ENCODE data around the gene LRRFIP1.
"Not testable (repeated sequence)": the region's sequence is repeated elsewhere in the genome, so short reads cannot be mapped to it uniquely, and the experiment has no call there.

The LRRFIP1 gene

GRCh38 chr2:237597196-237598145, 29.9 kb upstream of the LRRFIP1 start:
- DNase-seq, result no peak

- no peak for DNase-seq
Measured at GRCh38 chr2:237598468-237599208, 28.7 kb upstream of the LRRFIP1 start.

DNA sequence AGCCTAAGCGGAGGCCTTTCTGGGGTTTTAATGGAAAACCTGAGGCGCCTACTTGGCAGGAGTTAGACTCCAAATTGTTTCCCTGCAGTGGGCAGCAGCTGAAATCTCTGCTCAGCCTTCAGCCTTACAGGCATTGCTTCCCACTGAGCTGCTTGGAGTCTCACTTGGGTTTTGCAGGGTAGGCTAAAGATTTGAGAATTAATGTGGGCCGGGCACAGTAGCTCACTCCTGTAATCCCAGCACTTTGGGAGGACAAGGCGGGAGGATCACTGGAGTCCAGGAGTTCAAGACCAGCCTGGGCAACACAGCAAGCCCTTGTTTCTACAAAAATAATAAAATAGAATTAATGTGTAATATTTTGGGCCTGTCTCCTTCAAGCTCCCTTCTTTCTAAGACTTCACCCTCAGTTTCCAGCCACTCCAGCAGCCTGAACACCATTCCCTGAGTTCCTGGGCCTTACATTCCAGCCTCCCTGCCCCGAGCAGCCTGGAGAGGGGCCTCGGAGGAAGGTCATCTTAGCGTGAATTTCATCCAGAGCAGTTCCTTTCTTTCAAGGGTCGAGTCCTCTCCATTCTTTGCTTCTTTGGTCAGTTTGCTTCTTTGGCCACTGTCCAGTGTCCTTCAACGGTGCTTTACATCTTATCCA, 27.8 kb upstream of the LRRFIP1 start:
- no peak for DNase-seq

DNA sequence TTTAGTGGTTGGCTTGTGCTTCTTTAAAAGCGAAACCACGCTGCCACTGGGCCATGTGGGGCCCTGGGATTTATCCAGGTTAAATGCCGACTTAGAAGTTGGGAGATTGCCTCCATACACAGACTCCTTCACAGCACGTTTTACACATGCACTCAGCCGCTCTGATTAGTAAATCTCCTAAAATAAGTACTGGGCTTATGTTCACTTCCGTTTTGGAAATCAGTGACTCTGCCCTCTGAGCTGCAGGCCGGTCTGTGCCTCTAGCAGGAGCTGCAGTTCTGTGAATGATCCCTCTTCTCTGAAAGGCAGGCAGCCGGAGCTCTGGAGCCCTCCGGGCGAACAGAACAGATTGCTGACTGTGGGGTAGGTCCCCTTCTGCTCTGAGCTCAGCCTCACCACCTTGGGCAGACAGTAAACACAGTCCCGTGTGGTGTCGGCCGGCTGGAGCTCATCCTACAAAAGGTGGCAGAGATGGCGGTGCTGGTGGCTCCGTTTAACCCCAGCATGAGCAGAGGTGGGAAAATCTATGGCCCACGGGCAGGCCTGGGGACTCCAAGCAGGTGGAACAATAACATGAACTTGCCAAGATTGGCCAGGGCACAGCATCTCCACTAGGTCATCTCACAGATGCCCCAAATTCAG, 27.1 kb upstream of the LRRFIP1 start:
- peak; percentile 59 for DNase-seq

GRCh38 chr2:237601453-237602116, 25.8 kb upstream of the LRRFIP1 start:
- DNase-seq, result no peak

DNA sequence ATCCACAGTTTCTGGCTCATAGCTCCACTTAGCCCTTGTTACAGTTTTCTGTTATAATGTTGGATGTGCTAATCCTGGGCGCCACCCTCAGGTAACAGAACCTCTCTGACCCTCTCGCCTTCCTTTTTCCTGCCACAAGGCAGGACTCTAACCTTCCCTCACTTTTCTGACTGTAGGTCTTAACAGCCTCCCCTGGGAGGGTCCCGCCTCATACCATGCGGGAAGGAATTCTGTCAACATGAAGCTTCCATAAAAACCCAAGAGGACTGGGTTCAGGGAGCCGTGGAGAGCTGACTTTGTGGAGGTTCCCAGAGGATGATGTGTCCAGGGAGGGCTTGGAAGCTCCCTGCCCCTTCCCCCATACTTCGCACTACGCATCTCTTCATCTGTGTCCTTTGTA, 25.0 kb upstream of the LRRFIP1 start:
- DNase-seq, result no peak

GRCh38 chr2:237603049-237603717, 24.2 kb upstream of the LRRFIP1 start:
- DNase-seq, result no peak

DNA sequence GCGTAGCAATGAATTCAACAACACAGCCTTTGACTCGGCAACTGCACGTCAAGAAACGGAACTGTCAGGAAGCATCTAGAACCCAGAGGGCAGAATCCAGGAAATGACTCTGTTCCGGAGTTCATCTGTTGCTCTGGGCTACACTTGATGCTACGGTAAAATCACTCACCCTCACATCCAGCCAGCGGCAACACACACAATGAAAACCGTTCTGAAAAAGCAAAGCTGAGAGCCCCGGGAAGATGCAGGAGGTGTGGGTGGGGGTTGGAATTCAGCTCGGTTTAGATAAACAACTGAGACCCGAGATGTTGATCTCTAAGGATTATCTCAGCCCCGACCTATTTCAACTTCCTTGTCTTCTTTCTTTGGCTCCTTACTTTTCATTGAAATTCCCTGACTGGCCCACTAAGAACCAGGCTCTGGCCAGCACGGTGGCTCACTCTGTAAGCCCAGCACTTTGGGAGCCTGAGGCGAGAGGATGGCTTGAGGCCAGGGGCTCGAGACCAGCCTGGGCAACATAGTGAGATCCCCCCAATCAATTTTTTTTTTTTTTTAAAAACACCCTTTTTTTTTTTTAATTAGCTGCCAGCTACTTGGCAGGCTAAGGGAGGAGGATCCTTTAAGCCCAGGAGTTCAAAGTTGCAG, 23.5 kb upstream of the LRRFIP1 start:
- peak; percentile 46 for DNase-seq

DNA sequence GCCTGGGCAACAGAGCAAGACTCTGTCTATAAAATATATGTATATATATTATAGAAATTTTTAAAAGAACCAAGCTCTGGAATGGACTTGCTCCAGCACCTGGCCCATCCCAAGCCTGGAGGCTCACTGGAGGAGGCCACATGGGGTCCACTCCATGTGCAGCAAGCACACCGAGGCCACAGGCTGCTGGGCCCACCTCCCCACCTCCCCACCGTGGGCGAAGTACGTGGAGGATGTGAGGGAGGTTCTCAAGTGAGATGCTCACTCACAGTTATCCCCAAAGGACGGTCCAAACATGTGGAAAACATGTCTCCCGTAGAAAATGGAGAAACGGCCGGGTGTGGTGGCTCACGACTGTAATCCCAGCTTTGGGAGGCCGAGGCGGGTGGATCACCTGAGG, 23.0 kb upstream of the LRRFIP1 start:
- no peak for DNase-seq

GRCh38 chr2:237604960-237605359, 22.4 kb upstream of the LRRFIP1 start:
- DNase-seq, result peak; percentile 41

DNA sequence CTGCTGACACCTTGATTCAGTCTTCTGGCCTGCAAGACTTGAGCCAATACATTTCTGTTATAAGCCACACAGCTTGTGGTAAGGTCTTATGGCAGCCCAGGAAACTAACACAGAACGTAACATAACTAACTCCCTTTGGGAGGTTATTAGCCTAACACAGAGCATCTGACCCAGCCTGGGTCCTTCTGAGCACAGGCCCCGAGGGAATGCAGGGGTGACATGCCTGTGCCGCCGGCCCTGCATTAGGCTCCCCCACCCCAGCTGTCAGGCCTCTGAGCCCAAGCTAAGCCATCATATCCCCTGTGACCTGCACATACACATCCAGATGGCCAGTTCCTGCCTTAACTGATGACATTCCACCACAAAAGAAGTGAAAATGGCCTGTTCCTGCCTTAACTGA, 20.9 kb upstream of the LRRFIP1 start:
- DNase-seq, result not testable (repeated sequence)

- DNase-seq, result no peak
Measured at GRCh38 chr2:237612527-237613357, 14.6 kb upstream of the LRRFIP1 start.

GRCh38 chr2:237613679-237614078, 13.7 kb upstream of the LRRFIP1 start:
- DNase-seq, result no peak

DNA sequence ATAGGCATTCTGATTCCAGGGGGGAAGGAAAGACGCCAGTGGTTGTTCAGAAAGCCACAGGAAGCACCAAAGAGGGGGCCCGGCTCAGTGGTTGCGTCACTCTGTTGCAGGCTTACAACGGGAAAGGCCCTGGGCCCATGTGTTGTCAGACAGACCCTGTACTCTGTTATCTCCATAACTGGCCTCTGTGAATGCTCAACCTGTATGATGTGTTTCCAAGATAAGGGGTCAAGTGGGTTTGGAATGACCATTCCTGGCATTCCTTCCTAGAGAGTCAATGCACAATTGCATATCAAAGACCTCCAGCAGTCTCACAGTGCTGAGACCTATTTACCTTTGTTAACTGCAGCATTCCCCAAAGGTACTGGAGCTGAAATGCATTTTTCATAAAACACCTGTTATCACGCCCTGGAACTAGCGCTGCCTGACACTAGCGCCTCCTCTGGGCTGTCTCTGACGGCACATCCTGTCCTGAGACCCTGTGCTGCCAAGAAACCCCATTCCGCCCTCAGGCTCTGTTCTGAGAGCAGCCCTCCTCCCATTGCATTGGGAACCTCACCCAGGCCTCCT, 13.2 kb upstream of the LRRFIP1 start:
- peak; percentile 60 for DNase-seq

DNA sequence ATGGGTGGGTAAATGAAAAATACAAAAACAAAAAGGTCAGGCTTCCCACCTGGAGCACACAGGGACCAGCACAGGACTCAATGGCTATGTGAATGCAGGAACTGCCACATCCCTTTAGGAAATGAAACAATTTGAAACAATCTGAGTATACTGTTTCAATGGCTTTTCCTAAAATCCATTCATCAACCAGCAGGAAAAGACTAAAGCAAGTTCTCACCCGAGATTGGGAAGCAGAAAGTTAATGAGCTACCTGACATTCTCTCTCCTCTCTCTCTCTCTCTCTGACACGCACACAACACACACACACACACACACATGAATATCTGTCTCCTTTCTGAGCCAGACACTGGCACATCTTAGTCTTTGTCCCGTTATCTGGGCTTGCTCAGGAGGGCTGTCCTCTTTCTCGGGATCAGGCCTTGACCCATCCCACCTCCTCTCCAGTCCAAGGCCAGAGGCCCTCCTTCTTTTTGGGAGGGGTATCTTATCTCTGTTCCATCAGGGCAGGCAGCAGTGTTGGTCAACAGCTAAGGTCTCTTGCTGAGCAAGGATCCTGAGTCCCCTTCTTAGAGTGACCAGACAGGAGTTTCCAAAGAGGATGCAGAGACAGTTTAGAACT, 11.6 kb upstream of the LRRFIP1 start:
- no peak for DNase-seq

- DNase-seq, result no peak
Measured at GRCh38 chr2:237616373-237616733, 11.0 kb upstream of the LRRFIP1 start.

DNA sequence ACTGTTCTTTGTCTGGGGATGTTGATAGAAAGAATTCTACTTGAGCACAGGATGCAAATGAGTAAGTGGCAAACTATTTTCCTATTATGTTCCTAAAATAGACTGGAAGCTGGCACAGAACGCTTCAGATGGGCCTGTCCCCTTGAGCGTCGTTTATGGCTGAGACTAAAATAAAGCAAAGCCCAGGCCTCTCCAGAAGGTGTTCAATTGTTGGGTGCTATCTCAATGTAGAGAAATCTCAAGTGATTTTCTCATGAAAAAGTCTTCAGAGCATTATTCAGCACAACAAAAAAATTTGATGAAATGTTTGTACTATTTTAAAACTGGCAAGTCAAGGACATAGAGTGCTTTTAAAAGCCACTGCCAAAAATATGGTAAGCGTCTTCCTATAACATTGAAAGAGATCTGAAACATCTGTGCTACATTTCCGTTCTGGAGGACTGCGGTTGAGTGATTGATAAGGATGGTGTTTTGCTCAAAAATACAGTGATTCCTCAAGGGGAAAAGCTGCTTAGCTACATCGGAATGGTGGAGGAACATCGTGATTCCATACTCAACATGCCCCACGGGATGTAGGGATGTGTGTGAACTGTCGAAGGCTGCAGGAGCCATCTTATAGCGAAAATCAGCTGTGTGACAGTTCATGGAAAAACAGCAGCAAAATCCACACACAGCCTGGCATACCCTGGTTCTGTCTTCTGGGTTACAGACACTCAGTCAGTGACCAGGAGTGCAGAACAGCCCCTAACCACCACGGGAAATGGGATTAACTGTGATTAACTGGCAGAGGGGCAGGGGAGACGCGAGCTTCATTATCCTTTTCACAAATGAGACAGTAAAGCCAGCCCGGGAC, 10.4 kb upstream of the LRRFIP1 start:
- DNase-seq, result peak; percentile 95

DNA sequence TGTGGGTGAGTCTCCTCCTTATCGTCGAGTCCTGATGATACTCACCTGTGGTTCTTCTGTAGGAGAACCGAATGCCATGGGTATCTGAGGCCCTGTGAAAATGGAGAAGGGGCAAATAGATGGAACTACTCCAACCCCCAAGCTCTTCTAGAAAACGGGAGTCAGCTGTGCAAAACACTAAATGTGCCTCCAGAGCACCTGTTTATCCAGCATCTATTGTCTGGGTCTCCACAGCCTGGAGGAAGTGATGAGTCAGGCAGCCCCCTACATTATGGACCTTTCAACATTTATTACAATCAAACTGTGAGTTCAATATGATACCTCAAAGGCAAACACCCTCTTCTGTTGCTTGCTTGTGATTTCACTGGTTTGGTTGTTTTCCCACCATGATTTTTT, 9.8 kb upstream of the LRRFIP1 start:
- no peak for DNase-seq

GRCh38 chr2:237618449-237618848, 8.9 kb upstream of the LRRFIP1 start:
- peak; percentile 63 for DNase-seq

Measured in fibroblast of upper back skin (primary cell).